Measurements from ENCODE around the gene SSB. TPM values are rescaled to one million over a fixed set of nuclear protein-coding genes. Genes with fewer than 3 reads are reported as not detected.

Gene SSB
- total and polyA plus RNA-seq, 9 of the 15 experiments (the other 6 are each of a cell fraction or from before 2014, with no cell fraction given), result 317 to 849 (median 515) TPM

DNA sequence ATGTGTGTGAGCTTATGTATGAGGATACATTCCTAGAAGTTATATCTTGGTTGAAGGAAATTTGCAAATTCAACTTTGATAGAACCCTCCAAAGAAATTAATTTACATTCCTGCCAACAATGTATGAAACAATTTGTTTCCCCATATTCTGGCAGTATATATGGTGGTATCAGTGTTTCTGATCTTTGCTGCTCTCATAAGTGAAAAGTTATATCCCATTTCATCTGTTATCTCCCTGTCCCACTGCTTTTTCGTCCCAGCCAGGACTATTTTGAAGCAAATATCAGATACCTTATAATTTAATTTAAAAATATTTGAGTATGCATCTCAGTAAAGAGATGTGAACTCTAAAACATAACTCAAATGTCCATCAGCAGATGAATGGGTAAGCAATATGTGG is 35.7 kb downstream of the SSB start (continued):
- no peak for TF ChIP-seq BCL6 (CRISPR knock-in tag; IDR thresholded peaks at IDR 0.05)
- TF ChIP-seq, protein P1, sequence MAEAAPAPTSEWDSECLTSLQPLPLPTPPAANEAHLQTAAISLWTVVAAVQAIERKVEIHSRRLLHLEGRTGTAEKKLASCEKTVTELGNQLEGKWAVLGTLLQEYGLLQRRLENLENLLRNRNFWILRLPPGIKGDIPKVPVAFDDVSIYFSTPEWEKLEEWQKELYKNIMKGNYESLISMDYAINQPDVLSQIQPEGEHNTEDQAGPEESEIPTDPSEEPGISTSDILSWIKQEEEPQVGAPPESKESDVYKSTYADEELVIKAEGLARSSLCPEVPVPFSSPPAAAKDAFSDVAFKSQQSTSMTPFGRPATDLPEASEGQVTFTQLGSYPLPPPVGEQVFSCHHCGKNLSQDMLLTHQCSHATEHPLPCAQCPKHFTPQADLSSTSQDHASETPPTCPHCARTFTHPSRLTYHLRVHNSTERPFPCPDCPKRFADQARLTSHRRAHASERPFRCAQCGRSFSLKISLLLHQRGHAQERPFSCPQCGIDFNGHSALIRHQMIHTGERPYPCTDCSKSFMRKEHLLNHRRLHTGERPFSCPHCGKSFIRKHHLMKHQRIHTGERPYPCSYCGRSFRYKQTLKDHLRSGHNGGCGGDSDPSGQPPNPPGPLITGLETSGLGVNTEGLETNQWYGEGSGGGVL (CRISPR knock-in tag; IDR thresholded peaks at IDR 0.05), result no peak
- TF ChIP-seq ZNF239 (CRISPR knock-in tag; IDR thresholded peaks at IDR 0.05), result no peak
- TF ChIP-seq SMARCA4 (IDR thresholded peaks at IDR 0.05), result peak; percentile 38; the same call in 1 of the 2 replicates
- TF ChIP-seq CAMTA2 (CRISPR knock-in tag; conservative IDR thresholded peaks at IDR 0.05), result no peak
- TF ChIP-seq ZNF384 (IDR thresholded peaks at IDR 0.05; ENCODE audit: low read depth, low read length), result no peak
- peak; percentile 40; the same call in 1 of the 2 replicates for TF ChIP-seq DPF2 (IDR thresholded peaks at IDR 0.05)
- TF ChIP-seq ZBED1 (IDR thresholded peaks at IDR 0.05), result no peak
- no peak for TF ChIP-seq BHLHE40 (IDR thresholded peaks at IDR 0.05; ENCODE audit: low read length)
- 0 out of 2 replicates have a peak, but pooled peaks have one; percentile 34 for TF ChIP-seq GATAD2B (IDR thresholded peaks at IDR 0.05; ENCODE audit: borderline replicate concordance)
- no peak for TF ChIP-seq MIER1 (IDR thresholded peaks at IDR 0.05; ENCODE audit: low read depth)
- no peak for TF ChIP-seq PHB (CRISPR knock-in tag; IDR thresholded peaks at IDR 0.05)
- peak; percentile 60 for TF ChIP-seq ARID1B (IDR thresholded peaks at IDR 0.05)
- TF ChIP-seq SMARCE1 (IDR thresholded peaks at IDR 0.05), result 0 out of 2 replicates have a peak, but pooled peaks have one; percentile 18
- TF ChIP-seq C11orf30 (IDR thresholded peaks at IDR 0.05; ENCODE audit: low read depth), result no peak
